ENCODE data around the gene OCRL.

OCRL gene

DNA sequence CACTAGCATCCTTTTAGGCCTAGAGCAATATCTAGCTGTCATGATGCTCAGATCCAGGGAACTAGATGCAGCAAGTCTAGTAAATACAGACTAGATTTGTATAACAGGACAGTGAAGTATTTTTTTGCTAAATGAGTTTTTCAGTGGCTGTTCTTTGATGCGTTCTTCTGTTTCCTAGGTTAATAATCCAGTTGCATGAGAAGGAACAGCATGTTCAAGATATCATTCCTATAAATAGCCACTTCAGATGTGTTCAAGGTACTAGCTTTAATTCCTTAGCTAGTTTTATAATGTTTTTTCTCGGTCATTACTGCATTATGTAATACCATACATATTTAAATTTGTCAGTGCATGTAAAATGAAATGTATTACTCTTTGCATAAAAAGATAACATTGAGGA, 4.7 kb downstream of the OCRL start:
- H3F3A ChIP-seq (ENCODE audit: low read depth), result no peaks in the 10 kb centered on the region
- peaks cover 12% of the 10 kb centered on the region; the same call in 1 of the 2 replicates for H3K79me2 ChIP-seq (ENCODE audit: insufficient read depth, low read length)
- no peak for TF ChIP-seq EZH2phosphoT487 (IDR thresholded peaks at IDR 0.05; ENCODE audit: borderline replicate concordance)
- TF ChIP-seq, protein P1, sequence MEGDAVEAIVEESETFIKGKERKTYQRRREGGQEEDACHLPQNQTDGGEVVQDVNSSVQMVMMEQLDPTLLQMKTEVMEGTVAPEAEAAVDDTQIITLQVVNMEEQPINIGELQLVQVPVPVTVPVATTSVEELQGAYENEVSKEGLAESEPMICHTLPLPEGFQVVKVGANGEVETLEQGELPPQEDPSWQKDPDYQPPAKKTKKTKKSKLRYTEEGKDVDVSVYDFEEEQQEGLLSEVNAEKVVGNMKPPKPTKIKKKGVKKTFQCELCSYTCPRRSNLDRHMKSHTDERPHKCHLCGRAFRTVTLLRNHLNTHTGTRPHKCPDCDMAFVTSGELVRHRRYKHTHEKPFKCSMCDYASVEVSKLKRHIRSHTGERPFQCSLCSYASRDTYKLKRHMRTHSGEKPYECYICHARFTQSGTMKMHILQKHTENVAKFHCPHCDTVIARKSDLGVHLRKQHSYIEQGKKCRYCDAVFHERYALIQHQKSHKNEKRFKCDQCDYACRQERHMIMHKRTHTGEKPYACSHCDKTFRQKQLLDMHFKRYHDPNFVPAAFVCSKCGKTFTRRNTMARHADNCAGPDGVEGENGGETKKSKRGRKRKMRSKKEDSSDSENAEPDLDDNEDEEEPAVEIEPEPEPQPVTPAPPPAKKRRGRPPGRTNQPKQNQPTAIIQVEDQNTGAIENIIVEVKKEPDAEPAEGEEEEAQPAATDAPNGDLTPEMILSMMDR (conservative IDR thresholded peaks at IDR 0.05; ENCODE audit: low read length), result no peak
- no peaks in the 10 kb centered on the region for H3K9me2 ChIP-seq (replicated peaks; ENCODE audit: low read depth, low read length)
- no peaks in the 10 kb centered on the region for H3K27me3 ChIP-seq (ENCODE audit: insufficient read depth, low read length, poor library complexity, severe bottlenecking)
- H3K36me3 ChIP-seq (ENCODE audit: insufficient read depth, low read length), result no peaks in the 10 kb centered on the region
- H3K4me3 ChIP-seq (ENCODE audit: low read length, poor library complexity, severe bottlenecking), result no peak overlapping the region
- H3K4me1 ChIP-seq (ENCODE audit: insufficient read depth, low read length, poor library complexity, severe bottlenecking), result peaks cover 9% of the 10 kb centered on the region
- no peak overlapping the region for H3K4me2 ChIP-seq (ENCODE audit: low read depth, low read length, poor library complexity, severe bottlenecking)
- H2AFZ ChIP-seq (ENCODE audit: low read length), result no peak overlapping the region
- no peaks in the 10 kb centered on the region for H4K20me1 ChIP-seq (ENCODE audit: insufficient read depth, low read length, poor library complexity, severe bottlenecking)
- no peaks in the 10 kb centered on the region for H3K9me3 ChIP-seq (ENCODE audit: insufficient read depth, low read depth, low read length)
- no peak overlapping the region for H3K9ac ChIP-seq (ENCODE audit: low read depth, low read length, poor library complexity, severe bottlenecking)

DNA sequence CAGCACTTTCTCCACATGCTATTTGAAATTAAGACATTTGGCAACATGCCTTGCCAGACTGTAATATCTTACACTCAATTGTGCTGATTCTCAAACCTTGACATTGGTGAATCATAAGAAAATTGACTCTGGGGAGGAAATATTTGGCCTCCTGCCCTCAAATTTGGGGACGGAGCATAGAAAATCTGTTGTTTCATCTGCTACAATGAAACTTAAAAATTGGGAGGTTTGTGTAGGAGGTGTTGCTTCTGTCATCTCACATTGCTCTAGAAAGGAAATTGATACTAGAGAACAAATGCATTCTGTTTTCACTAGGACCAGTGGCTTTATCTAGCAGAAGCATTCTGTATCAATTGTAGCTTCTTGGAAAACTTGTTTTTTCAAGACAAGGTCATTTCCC, 5.3 kb downstream of the OCRL start:
- TF ChIP-seq, protein P1 (conservative IDR thresholded peaks at IDR 0.05; ENCODE audit: low read length), result no peak
- no peak for TF ChIP-seq EZH2phosphoT487 (IDR thresholded peaks at IDR 0.05; ENCODE audit: borderline replicate concordance)

DNA sequence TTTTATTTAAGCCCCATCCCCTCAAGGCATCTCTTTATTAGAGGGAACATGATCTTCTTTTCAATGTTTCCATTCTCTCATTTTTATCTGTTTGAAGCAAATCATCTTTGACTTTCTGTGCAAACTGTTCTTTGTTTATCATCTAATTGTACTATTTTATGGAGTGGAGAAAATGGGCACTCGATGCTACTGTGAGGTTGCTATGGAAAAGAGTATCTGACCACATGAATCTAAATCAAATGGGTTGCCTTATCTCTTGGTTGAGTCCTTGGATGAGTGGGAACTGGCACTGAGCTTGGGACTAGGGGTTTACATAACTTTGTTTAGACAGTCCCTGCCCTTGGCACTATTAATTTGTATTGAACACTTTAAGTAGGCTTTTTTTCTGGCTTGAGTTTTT, 9.1 kb downstream of the OCRL start:
- Histone ChIP-seq H3K9me2 (replicated peaks; ENCODE audit: low read depth, low read length) (no peaks in the 10 kb centered on the region), H3K4me2 (ENCODE audit: low read depth, low read length, poor library complexity, severe bottlenecking) (no peak overlapping the region), H4K20me1 (ENCODE audit: insufficient read depth, low read length, poor library complexity, severe bottlenecking) (no peaks in the 10 kb centered on the region), H3K4me3 (ENCODE audit: low read length, poor library complexity, severe bottlenecking) (no peak overlapping the region), H2AFZ (ENCODE audit: low read length) (no peak overlapping the region), H3K36me3 (ENCODE audit: insufficient read depth, low read length) (no peaks in the 10 kb centered on the region), H3K4me1 (ENCODE audit: insufficient read depth, low read length, poor library complexity, severe bottlenecking) (peaks cover 2% of the 10 kb centered on the region), H3F3A (ENCODE audit: low read depth) (no peaks in the 10 kb centered on the region), H3K79me2 (ENCODE audit: insufficient read depth, low read length) (no peaks in the 10 kb centered on the region), H3K9ac (ENCODE audit: low read depth, low read length, poor library complexity, severe bottlenecking) (no peak overlapping the region), H3K27me3 (ENCODE audit: insufficient read depth, low read length, poor library complexity, severe bottlenecking) (no peaks in the 10 kb centered on the region), H3K9me3 (ENCODE audit: insufficient read depth, low read depth, low read length) (no peaks in the 10 kb centered on the region)
- TF ChIP-seq, protein P1 (conservative IDR thresholded peaks at IDR 0.05; ENCODE audit: low read length), result no peak
- no peak for TF ChIP-seq EZH2phosphoT487 (IDR thresholded peaks at IDR 0.05; ENCODE audit: borderline replicate concordance)

More for the DNA sequence above, 5.3 kb downstream of the OCRL start:
- peaks cover 12% of the 10 kb centered on the region; the same call in 1 of the 2 replicates for H3K79me2 ChIP-seq (ENCODE audit: insufficient read depth, low read length)
- H2AFZ ChIP-seq (ENCODE audit: low read length), result no peak overlapping the region
- no peak overlapping the region for H3K9ac ChIP-seq (ENCODE audit: low read depth, low read length, poor library complexity, severe bottlenecking)
- H3K27me3 ChIP-seq (ENCODE audit: insufficient read depth, low read length, poor library complexity, severe bottlenecking), result no peaks in the 10 kb centered on the region
- H3K4me2 ChIP-seq (ENCODE audit: low read depth, low read length, poor library complexity, severe bottlenecking), result no peak overlapping the region
- no peaks in the 10 kb centered on the region for H4K20me1 ChIP-seq (ENCODE audit: insufficient read depth, low read length, poor library complexity, severe bottlenecking)
- H3K4me3 ChIP-seq (ENCODE audit: low read length, poor library complexity, severe bottlenecking), result no peak overlapping the region
- H3K9me3 ChIP-seq (ENCODE audit: insufficient read depth, low read depth, low read length), result no peaks in the 10 kb centered on the region
- H3F3A ChIP-seq (ENCODE audit: low read depth), result no peaks in the 10 kb centered on the region
- H3K4me1 ChIP-seq (ENCODE audit: insufficient read depth, low read length, poor library complexity, severe bottlenecking), result peaks cover 9% of the 10 kb centered on the region
- H3K36me3 ChIP-seq (ENCODE audit: insufficient read depth, low read length), result no peaks in the 10 kb centered on the region
- no peaks in the 10 kb centered on the region for H3K9me2 ChIP-seq (replicated peaks; ENCODE audit: low read depth, low read length)

All from Loucy (cell line).